HG03378 (cell line): ENCODE data around the gene AFF3.

ENCODE experiments used
- ATAC-seq: cut with Tn5 transposase; IDR thresholded peaks from one replicate; pipeline ENCODE4 v1.9.1; 2021; ENCODE audit warnings: mild to moderate bottlenecking, moderate library complexity; ENCODE audit not compliant: unreplicated experiment

The AFF3 gene

GRCh38 chr2:99593692-99594427 is 548.5 kb downstream of the AFF3 start:
- ATAC-seq: no peak

DNA sequence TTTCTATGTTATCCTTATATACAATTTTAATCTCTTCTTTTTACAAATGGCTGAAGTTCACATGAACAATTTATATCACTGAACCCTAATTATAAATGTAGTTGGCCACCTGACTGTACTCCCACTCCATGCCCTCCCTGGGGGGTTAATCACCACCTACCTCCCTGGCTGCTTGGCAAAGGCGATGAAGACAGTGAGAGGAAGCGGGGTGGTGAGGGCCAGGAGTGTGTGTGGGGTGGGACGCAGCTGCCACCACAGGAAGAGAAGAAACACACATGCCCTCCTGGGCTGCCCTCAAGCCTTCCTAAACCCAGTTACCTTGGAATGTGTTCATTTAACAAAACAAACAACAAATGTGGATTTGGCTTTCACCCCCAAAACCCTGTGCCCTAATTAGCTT is 565.6 kb downstream of the AFF3 start:
- ATAC-seq: no peak

- no peak for ATAC-seq
These were observed 568.6 kb downstream of the AFF3 start for GRCh38 chr2:99573634-99574251.

GRCh38 chr2:99572373-99573164 is 569.8 kb downstream of the AFF3 start:
- ATAC-seq: no peak

DNA sequence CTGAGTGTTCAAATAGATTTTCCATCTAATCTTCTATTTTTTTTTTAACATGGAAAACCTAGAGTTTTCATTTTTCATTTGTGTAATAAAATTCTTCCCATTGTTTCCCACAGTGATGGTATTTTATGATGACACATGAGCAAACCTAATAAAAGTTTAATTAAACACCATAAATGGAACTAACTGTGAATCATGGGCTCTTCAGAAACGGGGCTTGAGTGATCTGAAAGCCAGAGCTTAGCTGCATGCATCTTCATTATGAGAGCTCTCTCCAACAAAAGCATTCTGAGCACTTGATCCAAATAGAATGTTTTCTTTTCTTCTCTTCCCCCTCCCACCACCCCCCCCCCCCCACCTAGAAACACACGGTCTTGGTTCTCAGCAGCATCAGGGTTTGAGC is 570.4 kb downstream of the AFF3 start:
- no peak for ATAC-seq

GRCh38 chr2:99571533-99571932 is 570.9 kb downstream of the AFF3 start:
- ATAC-seq: no peak

GRCh38 chr2:99571021-99571420 is 571.4 kb downstream of the AFF3 start:
- no peak for ATAC-seq

GRCh38 chr2:99569386-99569785 is 573.0 kb downstream of the AFF3 start:
- ATAC-seq: no peak

DNA sequence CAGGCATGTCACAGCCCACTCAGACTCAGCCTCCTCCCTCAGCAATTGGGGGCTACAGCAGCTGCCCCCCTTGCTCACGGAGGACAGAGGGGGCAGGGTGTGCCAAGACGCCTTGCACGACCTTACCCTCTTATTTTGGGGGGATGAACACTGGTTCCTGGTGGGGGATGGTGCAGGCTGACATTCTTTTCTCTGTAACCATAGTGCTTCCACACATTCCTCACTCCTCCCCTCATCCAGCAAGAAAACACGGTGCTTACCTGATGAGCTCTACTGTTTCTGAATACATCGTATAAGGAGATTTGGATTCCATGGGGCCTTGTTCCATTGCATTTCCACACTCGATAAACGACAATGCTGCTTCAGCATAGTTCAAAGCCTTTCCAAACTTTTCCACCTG is 577.2 kb downstream of the AFF3 start:
- no peak for ATAC-seq

GRCh38 chr2:99562516-99562915 is 579.9 kb downstream of the AFF3 start:
- ATAC-seq: no peak

DNA sequence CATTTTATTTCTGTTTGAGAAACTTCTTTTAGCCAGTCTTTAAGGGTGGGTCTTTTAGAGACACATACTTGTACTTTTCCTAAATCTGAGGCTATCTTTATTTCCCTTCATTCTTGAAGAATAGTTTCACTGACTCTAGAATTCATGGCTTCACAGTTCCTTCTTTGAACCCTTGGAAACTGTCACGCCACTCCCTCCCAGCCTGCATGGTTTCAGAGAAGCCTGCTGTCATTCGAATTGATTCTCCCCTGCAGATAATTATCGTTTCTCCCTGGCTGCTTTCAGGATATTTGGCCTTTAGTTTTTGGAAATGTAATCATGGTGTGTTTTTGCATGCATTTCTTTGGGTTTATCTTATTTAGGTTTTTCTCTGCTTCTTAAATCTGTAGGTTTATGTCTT is 580.6 kb downstream of the AFF3 start:
- no peak for ATAC-seq

GRCh38 chr2:99559075-99559662 is 583.2 kb downstream of the AFF3 start:
- no peak for ATAC-seq

DNA sequence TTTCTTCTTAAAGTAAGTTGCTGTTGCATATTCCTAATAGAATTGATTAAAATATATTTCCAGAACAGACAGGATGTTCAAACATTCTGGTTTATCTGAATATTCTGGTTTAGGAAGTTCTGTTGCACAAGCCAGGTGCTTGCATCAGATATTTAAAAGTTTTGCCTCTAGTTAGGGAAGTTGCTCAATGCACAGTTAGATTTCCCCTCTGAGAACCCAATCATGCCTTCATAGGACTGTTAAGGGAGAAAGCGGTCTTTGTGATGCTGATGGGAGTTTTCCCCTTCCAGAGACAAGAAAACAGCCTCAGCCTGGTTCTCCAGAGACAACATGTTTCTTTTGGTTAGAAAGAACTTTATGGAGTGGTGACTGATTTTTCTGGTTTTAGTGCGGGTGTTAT is 587.0 kb downstream of the AFF3 start:
- no peak for ATAC-seq

- ATAC-seq: no peak
These were observed 587.5 kb downstream of the AFF3 start for GRCh38 chr2:99554871-99555270.

DNA sequence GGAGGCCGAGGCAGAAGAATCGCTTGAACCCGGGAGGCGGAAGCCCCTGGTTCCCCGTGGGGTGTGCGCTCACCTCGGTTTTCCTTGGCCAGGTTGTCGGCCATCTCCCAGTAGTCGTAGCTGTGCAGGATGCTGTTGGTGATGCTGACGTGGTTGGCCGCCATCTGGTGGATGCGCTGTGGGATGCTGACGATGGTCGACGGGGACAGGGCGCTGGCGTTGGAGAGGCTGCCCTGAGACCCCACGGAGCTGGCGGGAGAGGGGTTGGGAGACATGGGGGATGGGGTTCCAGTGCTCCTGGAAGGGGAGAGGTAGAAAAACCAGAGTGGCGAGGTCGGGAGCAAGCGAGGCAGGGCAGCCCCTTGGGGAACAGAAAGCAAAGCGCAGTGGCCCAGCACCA is 588.2 kb downstream of the AFF3 start:
- no peak for ATAC-seq

DNA sequence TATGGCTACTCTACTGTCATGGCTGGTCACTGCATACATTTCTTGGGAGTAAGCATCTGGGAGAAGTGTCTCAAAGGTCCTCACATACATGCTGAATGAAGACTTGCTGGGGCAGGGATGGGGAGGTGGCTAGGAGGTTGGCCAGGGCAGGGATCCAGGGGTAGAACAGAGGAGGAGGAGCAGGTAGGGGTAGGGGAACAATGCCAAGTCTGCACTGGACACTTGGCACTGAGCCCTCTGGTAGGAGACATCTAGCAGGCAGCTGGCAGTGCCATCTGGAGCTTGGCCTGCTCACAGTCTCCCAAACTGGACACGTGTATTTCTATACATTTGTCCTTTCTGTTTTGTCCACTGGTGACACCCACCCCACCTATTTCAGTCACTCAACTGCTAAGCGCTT is 589.9 kb downstream of the AFF3 start:
- no peak for ATAC-seq

- ATAC-seq: no peak
These were observed 592.0 kb downstream of the AFF3 start for GRCh38 chr2:99550368-99550767.

DNA sequence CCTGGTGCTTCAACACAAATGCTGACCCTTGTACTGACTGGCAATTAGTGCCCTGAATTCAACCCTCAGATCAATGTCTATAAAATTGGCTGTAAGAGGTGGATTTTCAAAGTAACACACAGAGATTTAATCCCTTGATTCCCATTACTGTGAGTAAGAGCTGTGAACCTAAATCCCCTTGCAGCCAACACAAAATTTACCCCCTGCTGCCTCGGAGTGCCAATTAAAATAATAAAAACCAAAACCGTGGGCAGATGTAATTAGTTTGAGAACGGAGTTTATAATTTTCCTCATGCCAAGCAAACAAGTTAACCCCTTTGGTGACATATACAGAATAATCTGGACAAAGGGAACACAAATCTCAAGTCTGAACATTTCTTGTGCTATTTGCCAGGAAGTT is 596.8 kb downstream of the AFF3 start:
- ATAC-seq: no peak

DNA sequence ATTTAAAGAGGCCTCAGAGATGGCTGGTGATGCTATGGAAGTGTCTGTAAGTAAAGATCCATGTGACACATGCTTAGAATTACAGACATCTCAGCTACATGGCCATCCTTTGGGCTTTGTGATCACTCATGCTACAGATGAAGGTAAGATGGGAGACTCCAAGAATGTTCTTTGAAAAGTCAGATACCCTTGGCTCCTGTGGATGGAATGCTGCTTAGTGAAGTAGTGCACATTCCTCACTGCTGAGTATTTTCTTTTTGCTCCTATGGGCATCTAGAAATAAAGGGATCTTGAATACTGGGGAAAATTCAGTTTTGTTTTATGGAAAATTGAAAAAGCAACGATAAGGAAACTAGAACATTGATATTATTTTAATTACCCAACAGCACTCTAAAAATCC is 597.3 kb downstream of the AFF3 start:
- ATAC-seq: no peak

- no peak for ATAC-seq
These were observed 597.8 kb downstream of the AFF3 start for GRCh38 chr2:99544608-99545007.

GRCh38 chr2:99543247-99543646 is 599.1 kb downstream of the AFF3 start:
- no peak for ATAC-seq
